Urinary bladder (tissue), 4 donors: Measurements from ENCODE around the gene PRKAG1. TPM values are rescaled to one million over a fixed set of nuclear protein-coding genes. Genes with fewer than 3 reads are reported as not detected.

Experiments
- DNase-seq: peaks from one replicate; pipeline ENCODE4 v3.0.0-alpha.2; 2015; ENCODE audit errors: extremely low spot score
- H3K27ac ChIP-seq: one replicate; pipeline ENCODE4 v1.5.1; 2013; ENCODE audit warnings: low read depth, mild to moderate bottlenecking, moderate library complexity
- H3K36me3 ChIP-seq: one replicate; pipeline ENCODE4 v1.6.1; 2013; ENCODE audit warnings: mild to moderate bottlenecking, moderate library complexity; ENCODE audit not compliant: insufficient read depth
- H3K4me1 ChIP-seq: one replicate; pipeline ENCODE4 v1.6.1; 2013; ENCODE audit warnings: mild to moderate bottlenecking, moderate library complexity; ENCODE audit not compliant: insufficient read depth
- H3K4me3 ChIP-seq: one replicate; pipeline ENCODE4 v1.5.1; 2013; ENCODE audit warnings: low read depth, low read length
- WGBS: extraction: QIAGEN DNeasy Blood & Tissue Kit; methylation state at CpG from one replicate; pipeline ENCODE4 v1.1.7; 2013; 5-methylcytosine and 5-hydroxymethylcytosine counted together
- polyA plus RNA-seq: library from polyadenylated mRNA; stranded (reverse); fragments of 200-250 nt; gene quantifications from one replicate; pipeline ENCODE4 v1.2.3, GENCODE V29; 2013
- small RNA-seq: library from RNA; depleted of rRNA; stranded (forward); fragments of <200 nt; gene quantifications from one replicate; pipeline ENCODE3, GENCODE V24; 2014
- total RNA-seq: library from RNA; depleted of rRNA; stranded (reverse); fragments of >200 nt; gene quantifications from one replicate; pipeline ENCODE4 v1.2.3, GENCODE V29; 2014
- donor health status: healthy with polysubstance abuse.
- donor health status: healthy.

The PRKAG1 gene
- total and polyA plus RNA-seq, 2 donors = 41.8 to 63.3 TPM

DNA sequence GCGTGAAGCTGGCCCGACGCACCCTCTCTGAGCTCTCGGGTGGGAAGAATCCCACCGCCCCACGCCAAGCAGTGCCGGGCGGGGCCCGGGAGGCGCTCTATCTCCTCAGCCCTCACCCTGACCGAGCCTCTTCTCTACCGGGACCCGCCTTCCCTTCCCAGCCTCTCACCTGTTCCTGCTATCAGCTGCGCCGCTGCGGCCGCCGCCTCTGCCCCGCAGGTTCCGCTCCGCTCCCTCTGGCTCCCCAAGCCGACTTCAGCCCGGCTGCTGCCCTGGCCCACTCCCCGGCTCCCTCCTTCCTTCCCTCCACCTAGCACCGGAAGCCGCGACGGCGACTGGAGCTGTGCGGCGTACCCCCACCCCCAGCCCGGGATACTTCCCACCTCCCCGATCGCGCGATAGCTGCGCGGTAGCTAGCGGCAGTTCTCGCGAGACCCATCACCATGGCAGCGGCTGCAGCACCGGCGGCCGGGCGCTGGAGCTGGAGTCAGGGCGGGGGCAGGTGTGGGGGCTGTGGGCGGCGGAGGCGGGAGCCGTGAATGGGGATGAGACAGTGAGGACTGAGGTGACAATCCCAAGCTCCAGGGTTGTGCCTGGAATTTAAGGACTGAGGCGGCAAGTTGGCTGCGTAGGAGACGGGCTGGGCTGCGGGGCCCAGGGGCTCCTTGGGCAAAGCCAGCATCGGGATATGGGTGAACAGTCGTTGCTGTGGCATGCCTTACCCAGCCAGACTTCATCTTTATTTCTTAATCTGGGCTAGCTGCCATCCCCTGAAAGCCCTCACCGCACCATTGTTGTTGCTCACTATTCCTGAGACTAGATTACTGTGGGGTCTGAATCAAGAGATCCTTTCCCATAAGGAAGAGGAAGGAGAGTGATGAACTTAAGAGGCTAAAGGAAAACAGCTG is 61.2 kb downstream of the PRKAG1 start, which contains the start of gene ARF3:
Gene ARF3, minus strand, starts transcription at position 347 of the 908 bp plus-strand sequence. CDS start 16,392 bp downstream, outside the sequence.
- no peaks in the 10 kb centered on the region for H3K4me1 ChIP-seq

DNA sequence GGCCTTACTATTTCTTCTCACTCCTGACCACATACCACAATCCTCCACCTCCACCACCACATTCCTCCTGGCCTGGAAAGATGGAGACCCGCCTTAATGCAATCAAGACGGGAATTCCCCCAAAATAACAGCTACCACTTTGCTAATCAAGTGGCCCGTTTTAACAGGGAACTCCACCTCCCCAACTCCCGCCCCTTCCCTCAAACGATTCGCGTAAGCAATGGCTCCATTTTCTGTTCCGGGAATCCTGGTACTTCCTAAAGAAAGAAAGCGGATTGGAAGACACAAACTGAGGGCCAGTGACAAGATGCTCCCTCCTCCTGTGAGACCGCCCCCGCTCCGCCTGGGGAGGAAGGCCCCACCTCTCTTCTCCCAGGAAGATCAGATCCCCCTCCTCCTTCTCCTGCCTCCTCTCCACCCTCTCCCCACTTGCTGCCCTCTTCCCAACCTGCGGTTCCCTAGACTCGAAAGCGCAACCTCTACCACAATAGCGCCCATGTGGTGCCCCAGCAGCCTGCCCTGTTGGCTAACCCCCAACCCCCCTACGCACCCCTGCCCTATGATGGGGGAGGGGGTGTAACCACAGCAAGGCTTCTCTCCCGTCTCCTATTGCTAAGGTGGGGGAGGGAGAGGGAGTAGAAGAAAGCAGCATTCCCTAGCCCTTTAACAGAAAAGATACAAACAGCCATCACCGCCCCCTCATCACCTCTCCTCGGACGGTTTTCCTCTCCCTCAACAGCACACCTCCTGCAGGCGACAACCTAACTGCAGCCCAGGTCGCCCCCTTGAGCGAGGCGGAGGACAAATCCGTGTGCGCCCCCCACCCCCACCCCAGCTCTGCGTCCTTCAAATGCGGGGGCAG is 62.1 kb downstream of the PRKAG1 start:
- Histone ChIP-seq H3K4me3 (peak overlapping the region; percentile 91), H3K36me3 (peaks cover 1% of the 10 kb centered on the region), H3K27ac (peak overlapping the region; percentile 72), H3K4me1 (no peaks in the 10 kb centered on the region)
- peak; percentile 90 for DNase-seq
- WGBS = under 1% methylated on average over 29 of the region's 29 CpGs

More for the DNA sequence above, 61.2 kb downstream of the PRKAG1 start, which contains the start of gene ARF3:
- peak within 1 kb of the TSS; percentile 72 for H3K27ac ChIP-seq
- peak; percentile 88 for DNase-seq
- under 1% methylated on average over 58 of the region's 58 CpGs for WGBS
- H3K36me3 ChIP-seq = peaks cover 1% of the 10 kb centered on the region
- peak within 1 kb of the TSS; percentile 91 for H3K4me3 ChIP-seq

DNA sequence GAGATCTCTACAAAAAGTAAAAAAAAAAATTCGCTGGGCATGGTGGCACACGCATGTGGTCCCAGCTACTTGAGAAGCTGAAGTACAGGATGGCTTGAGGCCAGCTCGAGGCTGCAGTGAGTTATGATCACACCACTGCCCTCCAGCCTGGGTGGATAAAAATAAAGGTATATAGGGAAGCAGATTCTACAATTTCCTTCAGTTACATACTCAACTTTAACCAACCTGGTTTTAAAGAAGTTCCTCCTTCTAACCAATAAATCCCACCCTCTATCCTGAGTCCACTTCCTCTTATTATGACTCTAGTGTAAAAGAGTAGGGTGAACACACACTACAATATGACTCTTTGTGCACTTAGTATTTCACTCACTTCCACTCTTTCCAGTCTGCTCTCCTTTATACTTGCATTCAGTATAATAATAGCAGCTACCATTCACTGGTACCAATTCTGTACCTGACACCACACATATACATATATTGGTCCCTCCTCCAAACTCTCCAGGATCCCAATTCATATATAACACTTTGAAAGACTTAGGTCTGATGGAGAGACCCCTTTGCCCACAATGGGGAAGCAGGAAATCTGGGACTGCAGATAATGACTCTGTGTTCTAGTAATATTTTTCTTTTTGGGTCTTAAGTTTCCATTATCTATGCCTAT is 63.6 kb downstream of the PRKAG1 start:
- Histone ChIP-seq H3K27ac (no peak overlapping the region), H3K36me3 (peaks cover 1% of the 10 kb centered on the region), H3K4me1 (no peaks in the 10 kb centered on the region), H3K4me3 (no peak overlapping the region)
- no peak for DNase-seq
- WGBS = 84% methylated on average over 3 of the region's 3 CpGs

GRCh38 chr12:48954061-48954460 is 64.5 kb downstream of the PRKAG1 start:
- Histone ChIP-seq H3K4me1 (no peaks in the 10 kb centered on the region), H3K4me3 (no peak overlapping the region), H3K36me3 (peaks cover 1% of the 10 kb centered on the region), H3K27ac (no peak overlapping the region)
- 97% methylated on average over 3 of the region's 3 CpGs for WGBS
- DNase-seq = no peak

DNA sequence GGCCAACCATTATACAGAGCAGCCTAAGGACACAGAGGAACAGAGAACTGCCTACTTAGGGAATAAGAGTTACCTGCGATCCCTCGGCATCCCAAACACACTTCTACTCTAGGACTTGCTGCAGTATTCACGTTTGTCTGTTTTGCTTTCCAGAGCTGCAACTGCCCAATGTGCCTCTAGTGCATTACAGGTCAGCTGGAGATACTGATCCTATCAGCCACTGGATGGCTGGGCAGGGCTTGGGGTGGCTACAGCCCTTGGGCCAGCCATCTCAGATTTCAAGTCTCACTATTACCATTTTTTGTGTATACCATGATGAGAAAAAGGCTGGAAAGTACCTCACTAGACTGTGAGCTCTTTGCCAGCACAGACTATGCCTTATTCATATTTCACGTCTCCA is 65.9 kb downstream of the PRKAG1 start:
- WGBS = 90% methylated on average over 4 of the region's 4 CpGs
- DNase-seq = no peak
- Histone ChIP-seq H3K27ac (no peak overlapping the region), H3K36me3 (peaks cover 1% of the 10 kb centered on the region), H3K4me1 (no peaks in the 10 kb centered on the region), H3K4me3 (no peak overlapping the region)

Small RNA genes lying within 50 kb of the gene (small RNA-seq; reads per million reads assigned to genes)
- gene RNU6-940P = not detected

Other genes with a start within 250 kb of the PRKAG1 start
- 30.2 TPM for gene ADCY6, start 229.7 kb downstream of the PRKAG1 start, total RNA-seq
- gene ADCY6, start 229.7 kb downstream of the PRKAG1 start, polyA plus RNA-seq = 23.9 TPM
- gene CACNB3, start 200.3 kb downstream of the PRKAG1 start, total RNA-seq = 15.1 TPM
- 22.2 TPM for gene CACNB3, start 200.3 kb downstream of the PRKAG1 start, polyA plus RNA-seq
- 52.2 TPM for gene DDX23, start 166.6 kb downstream of the PRKAG1 start, total RNA-seq
- gene DDX23, start 166.6 kb downstream of the PRKAG1 start, polyA plus RNA-seq = 62.8 TPM
- 0.53 TPM for gene RND1, start 152.9 kb downstream of the PRKAG1 start, total RNA-seq
- 1.8 TPM for gene RND1, start 152.9 kb downstream of the PRKAG1 start, polyA plus RNA-seq
- gene FKBP11, start 93.3 kb downstream of the PRKAG1 start, total RNA-seq = 17.7 TPM
- gene FKBP11, start 93.3 kb downstream of the PRKAG1 start, polyA plus RNA-seq = 19.4 TPM
- 25.1 TPM for gene ARF3, start 61.3 kb downstream of the PRKAG1 start, total RNA-seq
- 78.6 TPM for gene ARF3, start 61.3 kb downstream of the PRKAG1 start, polyA plus RNA-seq
- gene WNT10B, start 47.0 kb downstream of the PRKAG1 start, total RNA-seq = 0.79 TPM
- 1.2 TPM for gene WNT10B, start 47.0 kb downstream of the PRKAG1 start, polyA plus RNA-seq
- gene WNT1, start 40.5 kb downstream of the PRKAG1 start, total RNA-seq = not detected
- gene WNT1, start 40.5 kb downstream of the PRKAG1 start, polyA plus RNA-seq = not detected
- 0.74 TPM for gene DDN, start 19.4 kb downstream of the PRKAG1 start, total RNA-seq
- gene DDN, start 19.4 kb downstream of the PRKAG1 start, polyA plus RNA-seq = not detected
- 30.5 TPM for gene KMT2D, start 42.0 kb upstream of the PRKAG1 start, total RNA-seq
- 22.0 TPM for gene KMT2D, start 42.0 kb upstream of the PRKAG1 start, polyA plus RNA-seq
- not detected for gene RHEBL1, start 51.2 kb upstream of the PRKAG1 start, total RNA-seq
- gene RHEBL1, start 51.2 kb upstream of the PRKAG1 start, polyA plus RNA-seq = 0.68 TPM
- 2.3 TPM for gene DHH, start 76.0 kb upstream of the PRKAG1 start, total RNA-seq
- 2.7 TPM for gene DHH, start 76.0 kb upstream of the PRKAG1 start, polyA plus RNA-seq
- gene LMBR1L, start 92.1 kb upstream of the PRKAG1 start, total RNA-seq = 52.4 TPM
- gene LMBR1L, start 92.1 kb upstream of the PRKAG1 start, polyA plus RNA-seq = 53.9 TPM
- 941 TPM for gene TUBA1B, start 112.6 kb upstream of the PRKAG1 start, total RNA-seq
- 999 TPM for gene TUBA1B, start 112.6 kb upstream of the PRKAG1 start, polyA plus RNA-seq
- 645 TPM for gene TUBA1A, start 170.3 kb upstream of the PRKAG1 start, total RNA-seq
- 683 TPM for gene TUBA1A, start 170.3 kb upstream of the PRKAG1 start, polyA plus RNA-seq
- 62.8 TPM for gene TUBA1C, start 246.3 kb upstream of the PRKAG1 start, total RNA-seq
- 248 TPM for gene TUBA1C, start 246.3 kb upstream of the PRKAG1 start, polyA plus RNA-seq